HG02623 (cell line): ENCODE measurements around the gene RBM26.

Experiments used
- ATAC-seq: cut with Tn5 transposase; IDR thresholded peaks from one replicate; pipeline ENCODE4 v1.9.1; 2021; ENCODE audit warnings: moderate library complexity; ENCODE audit not compliant: unreplicated experiment

RBM26 gene, protein sequence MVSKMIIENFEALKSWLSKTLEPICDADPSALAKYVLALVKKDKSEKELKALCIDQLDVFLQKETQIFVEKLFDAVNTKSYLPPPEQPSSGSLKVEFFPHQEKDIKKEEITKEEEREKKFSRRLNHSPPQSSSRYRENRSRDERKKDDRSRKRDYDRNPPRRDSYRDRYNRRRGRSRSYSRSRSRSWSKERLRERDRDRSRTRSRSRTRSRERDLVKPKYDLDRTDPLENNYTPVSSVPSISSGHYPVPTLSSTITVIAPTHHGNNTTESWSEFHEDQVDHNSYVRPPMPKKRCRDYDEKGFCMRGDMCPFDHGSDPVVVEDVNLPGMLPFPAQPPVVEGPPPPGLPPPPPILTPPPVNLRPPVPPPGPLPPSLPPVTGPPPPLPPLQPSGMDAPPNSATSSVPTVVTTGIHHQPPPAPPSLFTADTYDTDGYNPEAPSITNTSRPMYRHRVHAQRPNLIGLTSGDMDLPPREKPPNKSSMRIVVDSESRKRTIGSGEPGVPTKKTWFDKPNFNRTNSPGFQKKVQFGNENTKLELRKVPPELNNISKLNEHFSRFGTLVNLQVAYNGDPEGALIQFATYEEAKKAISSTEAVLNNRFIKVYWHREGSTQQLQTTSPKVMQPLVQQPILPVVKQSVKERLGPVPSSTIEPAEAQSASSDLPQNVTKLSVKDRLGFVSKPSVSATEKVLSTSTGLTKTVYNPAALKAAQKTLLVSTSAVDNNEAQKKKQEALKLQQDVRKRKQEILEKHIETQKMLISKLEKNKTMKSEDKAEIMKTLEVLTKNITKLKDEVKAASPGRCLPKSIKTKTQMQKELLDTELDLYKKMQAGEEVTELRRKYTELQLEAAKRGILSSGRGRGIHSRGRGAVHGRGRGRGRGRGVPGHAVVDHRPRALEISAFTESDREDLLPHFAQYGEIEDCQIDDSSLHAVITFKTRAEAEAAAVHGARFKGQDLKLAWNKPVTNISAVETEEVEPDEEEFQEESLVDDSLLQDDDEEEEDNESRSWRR

DNA sequence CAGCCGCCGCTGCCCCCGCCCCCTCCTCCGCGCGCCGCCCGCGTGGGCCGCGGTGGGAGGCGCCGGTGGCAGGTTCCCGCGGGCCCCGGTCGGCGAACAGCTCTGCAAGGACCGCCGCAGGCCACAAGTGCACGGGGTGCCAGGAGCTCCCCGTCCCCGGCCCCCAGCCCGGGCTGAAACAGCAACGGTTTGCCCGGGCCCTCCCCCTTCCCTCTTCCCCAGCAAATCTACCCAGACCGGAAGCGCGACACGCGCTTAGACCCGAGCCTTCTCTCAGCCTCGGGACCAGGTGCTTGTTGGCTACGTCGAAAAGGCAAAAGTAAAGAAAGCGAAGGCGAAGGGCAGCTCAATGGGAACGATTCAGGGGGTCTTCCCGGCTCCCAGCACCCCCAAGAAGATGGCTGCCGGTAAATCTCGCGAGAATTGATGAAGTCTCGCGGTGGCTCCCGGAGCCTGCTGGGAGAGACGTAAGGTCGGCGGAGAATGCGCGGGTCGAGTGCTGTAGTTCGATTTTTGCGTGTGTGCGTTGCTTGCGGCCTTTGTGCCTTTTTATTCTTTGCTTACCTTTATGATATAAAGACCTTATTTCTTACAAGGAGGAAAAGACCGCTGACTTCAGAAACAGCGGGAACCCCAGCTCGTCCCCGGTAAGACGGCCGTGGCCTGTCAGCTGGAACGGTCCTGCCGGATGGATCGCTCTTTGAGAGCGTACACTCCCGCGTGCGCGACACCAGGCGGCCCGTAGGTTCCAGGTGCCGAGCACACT is at the start of gene RBM26:
Gene RBM26 (minus strand): TSS at position 425 of the 766 bp plus-strand sequence. CDS start 481 bp downstream, outside the sequence.
- peak; percentile 75 for ATAC-seq

GRCh38 chr13:79455331-79455730 is 49.3 kb upstream of the RBM26 start:
- no peak for ATAC-seq

DNA sequence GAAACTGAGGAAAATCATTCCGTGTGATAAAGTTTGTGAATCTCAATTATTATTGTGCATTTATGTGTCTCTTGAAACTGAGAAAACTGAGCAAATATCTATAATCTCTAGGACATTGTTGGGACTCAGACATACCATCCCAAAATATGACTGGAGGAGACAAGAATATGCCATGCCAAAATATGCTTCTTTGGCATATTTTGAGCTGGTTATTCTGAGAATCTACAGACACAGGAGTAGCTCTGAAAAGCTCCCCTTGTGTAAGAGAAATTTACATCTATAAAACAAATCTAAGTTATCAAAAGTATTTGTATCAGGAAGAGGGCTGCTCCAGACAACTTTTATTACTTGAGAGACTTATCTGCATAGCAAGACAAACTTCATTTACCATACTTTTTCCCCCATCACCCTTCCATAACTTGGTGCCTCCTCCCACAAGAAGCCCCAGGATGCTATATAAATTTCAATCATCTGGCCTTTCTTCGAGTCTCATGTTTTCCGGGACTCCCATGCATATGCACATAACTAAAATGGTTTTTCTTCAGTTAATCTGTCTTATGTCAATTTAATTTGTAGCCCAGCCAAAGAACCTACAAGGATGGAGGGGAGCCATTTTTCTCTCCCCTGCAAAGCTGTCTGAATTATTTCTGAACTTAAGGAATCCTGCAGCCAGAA is 46.3 kb upstream of the RBM26 start:
- no peak for ATAC-seq

DNA sequence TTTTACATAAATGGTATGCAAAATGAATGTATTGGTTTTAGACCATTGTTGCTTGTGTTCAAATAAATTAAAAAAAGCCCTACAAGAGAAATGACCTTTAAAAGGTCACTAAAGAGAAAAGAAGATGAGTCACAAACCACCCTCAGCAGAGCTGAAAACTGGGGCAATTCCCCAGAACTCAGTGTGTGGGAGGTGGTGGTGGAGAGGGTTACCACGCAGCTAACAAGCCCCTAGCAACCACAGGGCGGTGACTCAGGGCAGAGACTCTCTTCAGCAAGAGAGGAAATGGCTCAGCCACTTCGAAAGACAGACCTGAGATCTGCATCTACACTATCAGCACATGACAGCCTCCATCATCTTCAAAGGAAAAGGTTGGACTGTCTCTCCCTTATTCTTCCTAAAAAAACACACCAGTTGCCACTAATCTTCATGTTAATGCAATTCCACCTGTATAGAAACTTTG is 45.5 kb upstream of the RBM26 start:
- ATAC-seq: peak; percentile 99

DNA sequence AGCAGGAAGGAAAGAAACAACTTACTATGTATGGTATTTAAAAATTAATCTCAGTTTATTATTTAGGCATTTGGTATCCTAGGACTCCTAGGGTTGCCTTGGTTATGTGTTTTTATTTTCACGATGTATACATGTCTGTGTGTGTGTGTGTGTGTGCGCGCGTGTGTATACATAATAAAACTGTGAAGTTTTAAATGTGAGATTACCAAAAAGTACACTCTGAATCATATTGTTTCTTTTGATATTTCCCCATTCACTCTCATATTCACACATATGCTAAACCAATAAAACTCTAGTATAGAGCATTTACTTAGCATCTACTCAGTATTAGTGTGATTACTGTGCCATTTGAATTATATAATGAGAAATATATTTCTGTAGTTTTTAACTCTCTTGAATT is 44.1 kb upstream of the RBM26 start:
- no peak for ATAC-seq

DNA sequence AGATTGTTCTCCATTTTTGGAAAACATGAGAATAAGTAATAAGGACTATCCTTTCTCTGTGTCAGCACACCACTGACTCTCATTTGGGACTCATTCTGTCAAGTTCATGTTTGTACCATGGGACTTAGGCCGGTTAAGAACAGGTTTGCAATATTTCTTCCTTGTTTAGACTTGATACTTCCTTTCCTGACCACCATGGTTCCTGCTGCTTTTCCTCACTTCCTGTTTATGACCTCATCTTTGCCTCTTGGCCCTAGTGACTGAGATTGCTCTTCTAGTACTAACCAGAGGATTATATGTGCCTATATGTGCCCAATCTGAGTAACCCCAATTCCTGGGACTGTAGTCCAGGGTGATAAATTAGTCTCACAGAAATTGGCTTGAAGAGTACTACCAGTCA is 42.4 kb upstream of the RBM26 start:
- peak; percentile 24 for ATAC-seq

- no peak for ATAC-seq
Measured at GRCh38 chr13:79447741-79448140, 41.7 kb upstream of the RBM26 start.

- ATAC-seq: no peak
Measured at GRCh38 chr13:79447141-79447540, 41.1 kb upstream of the RBM26 start.

DNA sequence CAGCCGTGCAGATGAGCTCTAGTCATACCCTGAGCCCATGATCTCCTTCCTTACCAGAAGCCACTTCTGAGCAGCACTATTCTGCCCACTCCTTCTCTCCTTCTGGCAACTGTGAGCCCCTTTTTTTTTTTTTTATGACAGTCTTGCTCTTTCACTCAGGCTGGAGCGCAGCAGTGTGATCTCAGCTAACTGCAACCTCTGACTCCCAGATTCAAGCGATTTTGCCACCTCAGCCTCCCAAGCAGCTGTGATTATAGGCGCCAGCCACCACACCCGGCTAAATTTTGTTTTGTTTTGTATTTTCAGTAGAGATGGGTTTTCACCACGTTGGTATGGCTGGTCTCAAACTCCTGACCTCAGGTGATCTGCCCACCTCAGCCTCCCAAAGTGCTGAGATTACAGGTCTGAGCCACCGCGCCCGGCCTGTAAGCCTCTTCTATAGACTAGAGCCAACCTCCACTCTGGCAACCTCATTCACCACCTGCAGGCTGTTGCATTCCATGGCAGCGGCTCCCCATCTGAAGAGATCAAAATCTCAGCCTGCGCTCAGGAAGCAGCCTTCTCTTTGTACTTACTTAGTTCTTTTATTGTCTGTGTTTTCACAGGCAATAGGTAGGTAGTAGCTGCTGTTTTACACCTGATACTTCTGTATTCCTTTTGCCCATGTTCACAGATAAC is 40.1 kb upstream of the RBM26 start:
- no peak for ATAC-seq

- ATAC-seq: no peak
Measured at GRCh38 chr13:79442706-79443105, 36.7 kb upstream of the RBM26 start.

DNA sequence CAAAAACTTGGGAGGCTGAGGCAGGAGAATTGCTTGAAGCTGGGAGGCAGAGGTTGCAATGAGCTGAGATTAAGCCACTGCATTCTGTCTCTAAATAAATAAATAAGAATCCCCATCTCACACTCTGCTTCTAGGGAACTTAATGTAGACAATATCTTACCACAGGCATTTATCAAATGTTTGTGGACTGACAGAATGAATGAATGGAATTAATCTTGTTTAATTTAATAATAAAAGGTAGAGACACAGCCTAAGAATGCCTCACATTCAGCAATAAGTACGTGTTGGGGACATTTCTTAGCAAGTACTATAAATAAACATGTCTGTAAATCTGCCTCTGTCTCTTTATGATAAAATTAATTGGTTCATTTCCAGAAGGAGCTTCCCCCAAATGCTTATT is 36.2 kb upstream of the RBM26 start:
- no peak for ATAC-seq

GRCh38 chr13:79440958-79441528 is 35.0 kb upstream of the RBM26 start:
- ATAC-seq: no peak

DNA sequence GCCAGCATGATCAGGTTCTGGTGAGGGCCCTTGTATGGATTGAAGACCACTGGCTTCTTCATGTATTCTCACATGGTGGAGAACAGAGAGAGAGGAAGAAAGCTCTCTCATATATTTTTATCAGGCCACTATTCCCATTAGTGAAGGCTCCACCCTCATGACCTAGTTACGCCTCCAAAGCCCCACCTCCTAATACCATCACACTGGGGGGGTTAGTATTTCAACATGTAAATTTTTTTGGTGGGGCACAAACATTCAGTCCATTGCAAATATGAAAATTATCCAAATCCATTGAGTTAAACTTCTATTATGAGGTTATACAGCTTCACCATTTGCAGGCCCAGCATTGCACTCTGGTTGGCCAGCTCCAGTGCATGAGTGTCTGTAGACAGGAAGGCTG is 33.2 kb upstream of the RBM26 start:
- ATAC-seq: no peak

GRCh38 chr13:79435561-79435990 is 29.5 kb upstream of the RBM26 start:
- ATAC-seq: no peak

GRCh38 chr13:79434556-79434955 is 28.5 kb upstream of the RBM26 start:
- no peak for ATAC-seq

- no peak for ATAC-seq
Measured at GRCh38 chr13:79432992-79433391, 26.9 kb upstream of the RBM26 start.

DNA sequence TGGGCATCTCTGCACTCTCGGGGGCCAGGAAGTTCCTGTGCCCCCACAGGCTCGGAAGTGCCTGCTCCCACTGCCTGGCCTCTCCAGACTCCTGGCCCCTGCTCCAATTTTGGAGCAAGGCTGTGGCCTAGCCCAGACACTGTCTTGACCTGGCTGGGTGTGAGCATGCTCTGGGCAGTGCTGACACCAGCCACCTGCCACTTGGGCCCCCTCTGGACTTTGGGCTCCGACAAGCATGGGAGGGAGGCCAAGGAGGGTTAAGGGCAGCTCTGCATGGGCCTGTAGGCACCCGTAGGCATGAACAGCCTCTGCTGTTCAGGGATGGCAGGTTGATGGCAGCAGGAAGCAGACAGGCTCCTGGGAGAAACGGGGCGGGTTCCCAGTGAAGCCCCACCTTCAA is 26.0 kb upstream of the RBM26 start:
- ATAC-seq: no peak

- ATAC-seq: no peak
Measured at GRCh38 chr13:79429309-79429708, 23.3 kb upstream of the RBM26 start.

GRCh38 chr13:79427883-79428282 is 21.8 kb upstream of the RBM26 start:
- no peak for ATAC-seq
